ENCODE results near the gene RCE1.
"Not testable (repeated sequence)": the region's sequence is repeated elsewhere in the genome, so short reads cannot be mapped to it uniquely, and the experiment has no call there.

Gene RCE1, protein sequence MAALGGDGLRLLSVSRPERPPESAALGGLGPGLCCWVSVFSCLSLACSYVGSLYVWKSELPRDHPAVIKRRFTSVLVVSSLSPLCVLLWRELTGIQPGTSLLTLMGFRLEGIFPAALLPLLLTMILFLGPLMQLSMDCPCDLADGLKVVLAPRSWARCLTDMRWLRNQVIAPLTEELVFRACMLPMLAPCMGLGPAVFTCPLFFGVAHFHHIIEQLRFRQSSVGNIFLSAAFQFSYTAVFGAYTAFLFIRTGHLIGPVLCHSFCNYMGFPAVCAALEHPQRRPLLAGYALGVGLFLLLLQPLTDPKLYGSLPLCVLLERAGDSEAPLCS

DNA sequence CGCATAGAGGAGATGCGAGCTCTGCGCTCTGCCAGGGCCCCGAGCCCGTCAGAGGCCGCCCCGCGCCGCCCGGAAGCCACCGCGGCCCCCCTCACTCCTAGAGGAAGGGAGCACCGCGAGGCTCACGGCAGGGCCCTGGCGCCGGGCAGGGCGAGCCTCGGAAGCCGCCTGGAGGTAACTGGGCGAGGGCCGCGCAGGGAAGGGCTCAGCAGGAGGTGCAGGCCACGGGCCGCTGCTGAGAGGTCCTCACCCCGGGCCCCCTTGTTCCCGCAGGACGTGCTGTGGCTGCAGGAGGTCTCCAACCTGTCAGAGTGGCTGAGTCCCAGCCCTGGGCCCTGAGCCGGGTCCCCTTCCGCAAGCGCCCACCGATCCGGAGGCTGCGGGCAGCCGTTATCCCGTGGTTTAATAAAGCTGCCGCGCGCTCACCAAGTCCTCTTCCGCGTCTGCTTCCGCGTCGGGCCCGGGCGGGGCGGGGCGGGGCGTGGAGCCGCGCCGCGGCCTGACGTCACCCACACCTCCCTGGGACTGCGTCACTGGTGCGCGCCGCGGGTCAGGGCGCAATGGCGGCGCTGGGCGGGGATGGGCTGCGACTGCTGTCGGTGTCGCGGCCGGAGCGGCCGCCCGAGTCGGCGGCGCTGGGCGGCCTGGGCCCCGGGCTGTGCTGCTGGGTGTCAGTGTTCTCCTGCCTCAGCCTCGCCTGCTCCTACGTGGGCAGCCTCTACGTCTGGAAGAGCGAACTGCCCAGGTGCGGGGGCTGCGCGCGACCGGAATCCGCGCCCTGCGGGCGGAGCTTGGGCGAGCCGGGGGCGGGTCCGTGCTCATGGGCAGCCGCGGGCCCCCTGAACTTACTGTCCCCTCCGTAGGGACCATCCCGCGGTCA lies at the start of gene RCE1:
Gene RCE1, plus strand, starts transcription at position 546 of the 880 bp plus-strand sequence. Its CDS starts 15 bp downstream, at position 561.
- peak; percentile 87 for DNase-seq (ENCODE audit: low spot score)

DNA sequence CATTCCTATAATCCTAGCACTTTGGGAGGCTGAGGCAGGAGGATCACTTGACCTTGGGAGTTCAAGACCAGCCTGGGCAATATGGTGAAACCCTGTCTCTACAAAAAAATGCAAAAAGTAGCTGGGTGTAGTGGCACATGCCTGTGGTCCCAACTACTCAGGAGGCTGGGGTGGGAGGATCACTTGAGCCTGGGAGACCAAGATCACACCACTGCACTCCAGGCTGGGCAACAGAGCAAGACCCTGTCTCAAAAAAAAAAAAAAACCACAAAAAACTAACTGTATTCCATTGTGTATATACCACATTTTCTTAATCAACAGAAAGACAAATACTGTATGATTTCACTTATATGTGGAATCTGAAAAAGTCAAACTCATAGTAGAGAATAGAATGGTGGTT lies 43.4 kb upstream of the RCE1 start:
- DNase-seq (ENCODE audit: low spot score), result not testable (repeated sequence)

DNA sequence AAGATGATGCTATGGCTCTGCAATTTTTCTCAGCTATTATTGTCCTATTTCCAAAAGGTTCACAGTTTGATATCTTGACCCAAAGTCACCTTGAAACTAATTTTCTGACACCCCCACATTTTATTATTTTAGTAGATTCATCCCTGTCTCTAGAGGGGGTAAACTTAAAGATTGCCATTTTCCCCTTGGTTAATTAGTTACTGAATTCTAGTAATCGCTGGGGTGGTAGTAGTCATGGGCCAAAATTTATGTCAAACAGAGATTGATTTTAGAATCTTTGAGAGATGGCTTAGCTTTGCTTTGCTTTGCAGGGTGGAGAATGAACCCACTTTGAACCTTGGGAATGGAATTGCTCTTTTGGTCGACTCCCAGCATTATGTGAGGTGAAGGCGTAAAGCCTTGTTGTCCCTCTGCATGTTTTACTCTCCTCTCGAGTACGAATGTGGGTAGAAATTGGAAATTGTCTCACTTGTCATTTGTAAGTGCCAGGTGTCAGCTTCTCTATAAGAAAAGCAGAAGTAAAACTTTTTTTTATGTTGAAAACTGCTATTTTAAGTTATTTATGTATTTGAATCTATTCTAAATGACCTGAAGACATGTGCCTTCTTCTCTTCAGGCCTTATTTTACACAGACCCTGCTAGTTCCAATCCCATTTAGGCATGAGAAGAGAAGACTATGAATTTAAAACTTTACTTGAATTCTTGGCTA lies 42.4 kb upstream of the RCE1 start:
- no peak for DNase-seq (ENCODE audit: low spot score)

DNA sequence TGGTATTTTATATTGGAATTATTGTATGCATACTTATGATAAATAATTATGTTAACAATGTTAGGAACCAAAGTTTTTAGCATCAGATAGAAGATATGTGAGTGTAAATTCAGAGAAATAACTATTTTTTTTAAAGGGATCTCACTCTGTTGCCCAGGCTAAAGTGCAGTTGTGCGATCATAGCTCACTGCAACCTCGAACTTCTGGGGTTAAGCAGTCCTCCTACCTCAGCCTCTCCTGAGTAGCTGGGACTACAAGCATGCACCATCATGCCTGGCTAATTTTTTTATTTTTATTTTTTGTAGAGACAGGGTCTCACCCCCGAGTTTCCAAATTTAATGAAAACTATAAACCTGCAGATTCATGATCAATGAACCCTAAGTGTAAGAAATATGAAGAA lies 33.6 kb upstream of the RCE1 start:
- no peak for DNase-seq (ENCODE audit: low spot score)

DNA sequence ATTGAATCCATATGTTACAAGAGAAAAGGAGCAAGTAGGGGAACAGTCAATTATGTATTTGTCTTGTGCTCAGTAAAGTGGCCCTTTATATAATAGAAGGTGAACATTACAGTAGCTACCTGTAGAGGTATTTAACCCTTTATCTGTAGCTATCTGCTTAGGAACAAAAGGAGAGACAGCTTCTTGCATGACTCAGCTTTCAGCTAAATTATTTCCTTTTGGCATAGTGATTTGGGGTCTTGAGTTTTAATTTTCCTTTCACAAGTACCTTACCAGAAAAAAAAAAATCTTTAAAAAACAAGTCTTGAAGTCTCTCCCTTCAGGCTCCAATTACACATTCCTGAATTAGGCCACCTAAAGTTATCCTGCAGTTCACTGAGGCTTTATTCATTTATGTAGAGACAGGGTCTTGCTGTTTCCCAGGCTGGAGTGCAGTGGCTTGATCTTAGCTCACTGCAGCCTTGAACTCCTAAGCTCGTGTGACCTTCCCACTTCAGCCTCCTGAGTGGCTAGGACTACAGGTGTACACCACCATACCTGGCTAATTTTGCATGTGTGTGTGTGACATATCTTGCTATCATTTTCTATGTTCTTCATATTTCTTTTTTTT lies 32.6 kb upstream of the RCE1 start:
- DNase-seq (ENCODE audit: low spot score), result no peak

DNA sequence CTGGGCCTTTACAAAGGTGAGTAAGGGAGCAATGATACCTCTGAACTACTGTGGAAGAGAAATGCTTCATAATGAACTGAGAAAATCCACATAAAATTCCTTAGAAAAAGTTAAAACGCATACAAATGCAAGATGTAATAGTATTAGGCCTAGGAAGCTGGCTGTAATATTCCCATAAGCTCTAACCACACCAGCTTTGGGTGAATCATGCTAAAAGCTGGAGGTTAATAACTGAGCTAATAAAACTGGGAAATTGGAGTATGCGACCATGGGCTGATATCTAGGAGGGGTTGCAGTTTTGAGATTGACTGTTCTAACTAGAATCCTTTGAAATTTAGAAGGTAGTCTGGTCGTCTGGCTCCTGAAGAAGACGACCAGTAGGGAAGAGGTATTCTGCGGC lies 28.6 kb upstream of the RCE1 start:
- DNase-seq (ENCODE audit: low spot score), result no peak

DNA sequence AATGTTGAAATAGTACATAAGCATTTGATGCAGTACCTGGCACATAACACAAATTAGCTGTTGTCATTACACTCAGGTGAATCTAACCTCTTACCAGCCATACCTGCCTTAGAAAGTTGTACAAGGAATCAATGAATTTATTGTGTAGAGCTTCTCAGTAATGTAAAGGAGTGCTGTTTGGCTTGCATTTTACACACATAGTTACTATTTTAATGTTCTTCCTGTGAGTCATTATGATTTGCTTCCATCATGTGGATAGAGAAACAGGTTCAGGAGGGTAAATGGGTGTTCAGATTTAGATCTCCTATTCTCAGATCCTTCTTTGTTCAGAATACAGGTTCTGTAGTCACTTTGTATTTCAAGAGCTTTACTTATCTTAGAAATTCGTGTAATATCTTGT lies 27.6 kb upstream of the RCE1 start:
- DNase-seq (ENCODE audit: low spot score), result peak; percentile 33

DNA sequence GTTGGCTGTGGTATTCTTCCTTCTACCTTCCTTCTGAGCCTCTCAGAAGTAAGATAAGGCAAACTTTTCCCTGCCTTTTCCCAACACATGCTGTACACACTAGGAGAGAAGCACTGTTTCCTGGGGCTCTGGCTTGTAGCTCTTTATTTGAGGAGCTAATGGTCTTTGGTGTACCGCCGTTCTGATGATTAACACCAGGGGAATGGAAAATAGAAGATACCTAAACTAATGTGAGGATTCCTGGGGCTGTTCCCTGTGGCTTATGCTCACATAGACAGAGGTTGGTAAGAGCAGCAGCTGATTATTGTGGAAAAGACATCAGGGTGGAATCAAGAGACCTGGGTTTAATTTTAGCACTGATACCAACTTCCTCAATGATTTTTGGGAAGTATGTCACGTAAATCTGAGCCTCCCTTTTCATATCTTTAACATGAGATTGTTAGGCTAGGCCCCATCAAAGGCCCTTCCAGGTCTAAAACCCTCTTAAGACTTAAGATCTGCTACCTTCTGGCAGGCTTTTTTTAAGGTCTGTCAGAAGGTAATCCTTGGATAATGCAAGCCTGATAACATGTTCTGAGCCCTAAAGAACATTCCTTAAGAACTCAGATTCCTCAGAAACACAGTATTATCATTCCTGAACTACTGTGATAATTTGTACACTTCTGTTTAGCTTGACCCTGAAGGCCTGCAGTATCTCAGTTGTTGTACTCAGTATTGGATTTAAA lies 24.8 kb upstream of the RCE1 start:
- no peak for DNase-seq (ENCODE audit: low spot score)

DNA sequence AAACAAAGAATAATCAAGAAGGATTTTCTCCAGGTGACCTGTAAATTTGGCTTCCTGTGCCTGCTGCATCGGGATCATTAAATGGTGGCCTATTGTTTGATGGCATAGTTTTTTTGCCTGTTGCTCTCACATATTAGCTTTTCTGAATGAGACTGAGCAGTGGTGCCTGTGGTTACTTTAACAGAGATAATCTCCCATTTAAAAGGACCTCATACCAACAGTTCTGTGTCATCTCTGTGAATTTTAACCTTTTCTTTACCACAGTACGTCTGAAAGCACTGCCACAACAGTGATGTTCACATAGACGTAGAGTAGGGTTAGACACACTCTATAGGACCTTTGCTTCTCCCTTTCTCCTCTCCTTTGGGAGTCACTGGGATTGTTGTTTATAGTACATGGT lies 22.9 kb upstream of the RCE1 start:
- no peak for DNase-seq (ENCODE audit: low spot score)

DNA sequence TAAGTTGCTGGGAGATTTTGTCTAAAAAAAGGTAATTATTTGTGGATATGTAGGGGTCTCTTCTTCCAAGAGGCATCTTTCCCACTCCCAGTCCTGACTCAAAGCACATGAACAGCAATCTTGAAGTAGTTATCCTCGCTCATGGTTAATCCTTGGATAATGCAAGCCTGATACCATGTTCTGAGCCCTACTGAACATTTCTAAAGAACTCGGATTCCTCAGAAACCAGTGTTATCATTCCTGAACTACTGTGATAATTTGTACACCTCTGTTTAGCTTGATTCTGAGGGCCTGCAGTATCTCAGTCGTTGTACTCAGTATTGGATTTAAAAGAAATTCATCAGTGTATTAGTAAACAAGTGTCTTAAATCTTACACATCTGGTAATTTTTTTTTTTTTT lies 22.3 kb upstream of the RCE1 start:
- no peak for DNase-seq (ENCODE audit: low spot score)

DNA sequence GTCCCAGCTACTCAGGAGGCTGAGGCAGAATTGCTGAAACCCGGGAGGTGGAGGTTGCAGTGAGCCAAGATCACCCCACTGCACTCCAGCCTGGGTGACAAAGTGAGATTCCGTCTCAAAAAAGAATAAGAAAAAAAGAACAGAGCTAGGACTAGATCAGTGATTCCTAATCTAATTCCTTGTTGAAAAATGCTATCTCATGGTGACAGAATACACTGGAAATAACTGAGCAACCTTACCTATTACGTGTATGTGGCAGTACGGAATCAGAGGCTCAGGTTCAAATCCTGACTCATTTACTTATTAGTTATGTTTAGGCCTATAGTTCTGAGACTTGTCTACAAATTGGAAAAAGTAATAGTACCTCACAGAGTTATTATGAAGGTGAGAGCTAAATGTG lies 19.5 kb upstream of the RCE1 start:
- DNase-seq (ENCODE audit: low spot score), result no peak

DNA sequence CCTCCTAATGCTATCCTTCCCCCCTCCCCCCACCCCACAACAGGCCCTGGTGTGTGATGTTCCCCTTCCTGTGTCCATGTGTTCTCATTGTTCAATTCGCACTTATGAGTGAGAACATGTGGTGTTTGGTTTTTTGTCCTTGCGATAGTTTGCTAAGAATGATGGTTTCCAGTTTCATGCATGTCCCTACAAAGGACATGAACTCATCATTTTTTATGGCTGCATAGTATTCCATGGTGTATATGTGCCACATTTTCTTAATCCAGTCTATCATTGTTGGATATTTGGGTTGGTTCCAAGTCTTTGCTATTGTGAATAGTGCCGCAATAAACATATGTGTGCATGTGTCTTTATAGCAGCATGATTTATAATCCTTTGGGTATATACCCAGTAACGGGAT lies 18.7 kb upstream of the RCE1 start:
- not testable (repeated sequence) for DNase-seq (ENCODE audit: low spot score)

DNA sequence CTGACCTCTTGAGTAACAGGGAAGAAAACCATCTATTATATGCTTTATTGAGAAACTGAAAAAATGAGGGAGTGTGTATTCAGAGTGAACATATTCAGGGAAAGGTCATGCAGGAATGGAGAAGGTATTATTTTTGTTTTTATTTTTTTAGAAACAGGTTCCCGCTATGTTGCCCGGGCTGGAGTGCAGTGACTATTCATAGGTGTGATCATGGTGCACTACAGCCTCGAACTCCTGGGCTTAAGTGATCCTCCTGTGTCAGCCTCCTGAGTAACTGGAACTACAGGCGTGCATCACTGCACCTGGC lies 8.7 kb upstream of the RCE1 start:
- no peak for DNase-seq (ENCODE audit: low spot score)

DNA sequence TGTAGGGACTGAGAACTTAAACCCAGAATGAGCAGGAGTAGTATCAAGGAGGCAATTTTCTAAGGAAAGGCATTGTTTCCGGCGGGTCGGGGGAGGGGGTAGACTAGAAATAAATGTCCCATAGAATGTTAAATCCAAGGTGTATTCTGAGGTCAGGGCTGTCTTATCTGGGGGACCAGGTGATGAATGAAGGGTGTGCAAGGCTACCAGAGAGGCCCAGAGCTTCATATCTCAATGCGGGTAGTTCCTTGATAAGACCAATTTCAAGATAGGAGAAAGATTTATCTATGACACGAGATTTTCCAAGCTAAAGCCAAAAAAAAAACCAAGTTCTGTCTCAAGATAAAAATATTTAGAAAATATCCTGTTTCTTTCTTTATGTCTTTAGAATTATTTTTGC lies 8.3 kb upstream of the RCE1 start:
- no peak for DNase-seq (ENCODE audit: low spot score)

DNA sequence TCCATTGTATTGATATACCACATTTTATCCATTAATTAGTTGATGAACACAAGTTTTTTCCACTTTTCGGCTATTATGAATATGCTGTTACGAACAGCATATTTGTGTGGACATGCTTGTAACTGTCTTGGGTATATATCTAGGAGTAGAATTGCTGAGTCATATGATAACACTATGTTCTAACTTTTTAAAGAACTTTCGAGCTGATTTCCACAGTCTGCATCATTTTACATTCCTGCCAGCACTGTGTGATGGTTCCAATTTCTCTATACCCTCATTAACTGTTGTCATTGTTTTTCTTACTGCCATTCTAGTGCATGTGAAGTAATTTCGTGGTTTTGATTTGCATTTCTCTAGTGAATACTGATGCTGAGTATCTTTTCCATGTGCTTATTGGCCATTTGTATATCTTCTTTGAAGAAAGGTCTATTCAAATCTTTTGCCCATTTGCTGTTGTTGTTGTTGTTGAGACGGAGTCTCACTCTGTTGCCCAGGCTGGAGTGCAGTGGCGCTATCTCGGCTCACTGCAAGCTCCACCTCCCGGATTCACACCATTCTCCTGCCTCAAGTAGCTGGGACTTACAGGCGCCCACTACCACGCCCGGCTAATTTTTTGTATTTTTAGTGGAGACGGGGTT lies 7.4 kb upstream of the RCE1 start:
- no peak for DNase-seq (ENCODE audit: low spot score)

DNA sequence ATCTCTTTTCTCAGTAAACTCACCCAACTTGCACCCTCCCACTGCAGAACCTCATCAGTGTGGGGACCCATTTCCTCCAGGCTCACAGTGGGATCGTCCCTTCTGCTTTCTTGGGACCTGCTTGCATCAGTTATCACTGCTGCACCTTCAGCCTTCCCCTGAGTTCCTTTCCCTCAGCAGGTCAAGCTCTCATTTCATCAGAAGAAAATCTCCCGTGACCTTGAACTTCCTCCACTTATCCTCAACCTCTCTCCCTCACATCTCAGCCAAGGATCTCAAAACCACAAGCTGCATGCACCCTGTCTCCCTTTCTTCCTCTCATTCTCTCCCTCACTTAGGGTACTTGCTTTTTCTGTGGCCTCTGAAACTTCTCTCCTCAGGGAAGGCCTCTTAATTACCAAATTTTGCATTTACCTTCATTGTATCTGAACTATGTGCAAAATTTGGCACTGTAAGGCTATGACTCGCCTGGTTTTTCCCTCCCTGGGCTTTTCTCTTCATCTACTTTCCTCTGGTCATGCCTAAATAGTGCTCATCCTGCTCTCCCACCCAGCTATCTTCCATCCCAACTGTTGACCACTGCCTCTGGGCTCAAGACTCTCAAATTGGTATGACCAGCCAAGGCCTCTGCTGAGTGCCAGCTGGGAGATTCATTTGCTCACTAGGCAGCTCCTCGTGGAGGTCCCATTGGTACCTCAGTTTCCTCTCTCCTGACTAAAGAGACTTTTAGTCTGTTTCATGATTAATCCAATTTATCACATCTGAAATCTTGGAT lies 2.7 kb upstream of the RCE1 start:
- DNase-seq (ENCODE audit: low spot score), result no peak

DNA sequence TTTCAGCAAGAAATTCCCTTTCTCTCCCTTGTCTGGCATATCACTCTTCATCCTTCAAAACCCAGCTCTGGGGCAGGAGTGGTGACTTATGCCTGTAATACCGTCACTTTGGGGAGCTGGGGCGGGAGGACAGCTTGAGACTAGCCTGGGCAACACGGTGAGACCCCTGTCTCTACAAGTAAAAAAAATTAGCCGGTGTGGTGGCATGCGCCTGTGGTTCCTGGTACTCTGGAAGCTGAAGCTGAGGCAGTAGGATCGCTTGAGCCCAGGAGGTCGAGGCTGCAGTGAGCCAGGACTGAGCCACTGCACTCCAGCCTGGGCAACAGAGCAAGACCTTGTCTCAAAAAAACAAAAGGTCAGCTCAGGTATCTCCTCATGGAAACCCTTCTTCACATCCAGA lies 1.4 kb upstream of the RCE1 start:
- DNase-seq (ENCODE audit: low spot score), result no peak

DNA sequence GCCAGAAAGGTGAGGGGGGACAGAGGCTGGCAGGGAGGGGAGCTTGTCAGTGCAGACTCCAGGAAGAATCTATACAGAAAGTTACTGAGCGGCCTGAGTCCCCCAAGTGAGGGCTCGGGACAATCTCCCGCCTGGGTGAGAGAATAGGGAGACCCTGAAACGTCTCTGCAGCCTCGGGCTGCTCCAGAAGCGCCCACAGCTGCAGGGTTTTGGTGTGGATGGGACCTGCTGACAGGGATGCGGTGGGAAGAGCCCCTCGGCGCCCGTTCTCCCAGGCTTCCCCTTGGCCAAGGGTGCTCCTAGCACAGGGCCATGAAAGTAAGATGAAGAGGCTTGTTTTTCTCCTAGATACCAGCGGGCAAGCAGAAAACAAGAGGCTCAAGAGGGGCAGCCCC lies 743 bp upstream of the RCE1 start:
- DNase-seq (ENCODE audit: low spot score), result no peak

DNA sequence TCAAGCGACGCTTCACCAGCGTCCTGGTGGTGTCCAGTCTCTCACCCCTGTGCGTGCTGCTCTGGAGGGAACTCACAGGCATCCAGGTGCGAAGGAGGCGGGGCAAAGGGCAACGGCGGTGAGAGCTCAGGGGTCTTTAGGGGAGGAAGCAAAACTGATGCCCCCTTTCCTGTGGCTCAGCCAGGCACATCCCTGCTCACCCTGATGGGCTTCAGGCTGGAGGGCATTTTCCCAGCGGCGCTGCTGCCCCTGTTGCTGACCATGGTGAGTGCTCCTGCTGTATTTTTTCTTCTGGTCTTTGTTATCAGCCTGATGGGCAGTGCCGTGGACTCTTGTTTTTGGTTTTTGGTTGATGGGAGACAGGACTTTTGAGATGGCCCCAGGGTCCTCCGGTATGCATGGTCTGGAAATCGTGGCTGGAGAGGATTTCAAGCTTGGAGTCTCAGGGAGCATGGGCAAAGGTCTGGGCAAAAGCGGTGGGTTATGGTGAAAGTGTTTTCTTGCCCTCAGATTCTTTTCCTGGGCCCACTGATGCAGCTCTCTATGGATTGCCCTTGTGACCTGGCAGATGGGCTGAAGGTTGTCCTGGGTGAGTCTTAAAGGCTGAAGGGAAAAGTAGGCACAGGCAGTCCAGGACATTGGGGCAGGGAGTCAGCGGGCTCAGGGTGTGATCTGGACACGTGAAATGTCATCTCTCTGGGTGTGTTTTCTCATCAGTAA lies 695 bp downstream of the RCE1 start:
- no peak for DNase-seq (ENCODE audit: low spot score)
